AG04449 (cell line): ENCODE data around the gene VKORC1.

Source experiments
- CTCF ChIA-PET: fragments of 350-600 bp; formaldehyde crosslinking; extraction: SDS; loops from one replicate; lab custom pipeline; 2021; ENCODE audit warnings: antibody characterized with exemption; lab: Yijun Ruan, JAX
- POLR2A ChIA-PET: fragments of 400-600, 350-600 bp; formaldehyde crosslinking; extraction: SDS; loops from one replicate; lab custom pipeline; 2020; ENCODE audit warnings: antibody characterized with exemption, inconsistent platforms; lab: Yijun Ruan, JAX
- DNase-seq: peaks from one replicate; pipeline ENCODE4 v3.0.0-alpha.2; 2010; ENCODE audit warnings: low read depth, low spot score
- H3K4me3 ChIP-seq: 2 replicates; pipeline ENCODE4 v1.5.1; 2011; ENCODE audit warnings: low read depth, mild to moderate bottlenecking, control low read depth, low read length
- CTCF ChIP-seq: IDR thresholded peaks from one replicate; pipeline ENCODE4 v1.5.1; 2011; ENCODE audit warnings: mild to moderate bottlenecking, moderate library complexity, low read length, control low read depth, inconsistent platforms; ENCODE audit not compliant: insufficient read depth; ENCODE audit errors: missing control alignments

Gene VKORC1

DNA sequence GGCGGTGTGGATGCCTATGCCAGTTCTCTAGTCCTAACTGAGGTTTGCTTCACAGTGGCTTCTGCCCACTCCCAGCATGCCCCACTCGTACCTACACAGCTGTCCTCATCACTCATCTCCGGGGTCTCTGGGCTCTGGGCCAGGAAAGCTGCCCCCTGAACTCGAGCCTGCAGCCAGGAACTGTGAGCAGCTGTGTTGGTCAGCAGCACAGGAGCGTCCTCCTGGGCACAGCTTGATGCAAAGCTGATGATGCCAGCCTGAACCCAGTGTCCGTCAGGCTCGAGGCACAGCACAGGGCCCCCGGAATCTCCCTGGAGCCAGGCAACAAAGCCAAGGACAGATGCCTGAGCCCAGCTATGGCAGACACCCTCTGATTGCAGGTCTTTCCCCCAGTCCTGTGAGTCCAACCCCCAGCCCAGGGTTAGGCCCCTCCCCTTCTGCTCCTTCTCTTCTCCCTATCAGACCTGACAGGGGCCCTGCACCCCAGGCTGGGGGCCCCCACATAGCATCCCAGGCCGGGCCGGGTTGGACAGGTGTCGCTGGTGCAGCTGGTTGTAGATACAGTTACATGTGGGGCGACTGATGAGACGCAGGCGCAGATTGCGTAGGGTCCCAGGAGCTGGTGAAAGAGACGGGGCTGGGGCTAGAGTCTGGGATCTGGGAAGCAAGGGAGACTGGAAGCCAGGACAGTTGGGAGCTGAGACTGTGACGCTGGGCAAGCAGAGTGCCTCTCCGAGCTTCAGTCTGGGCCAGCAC, 8.5 kb downstream of the VKORC1 start:
- ChIA-PET CTCF (interaction anchor here (2.7 kb wide), 1 partner anchor 102 kb away, joined by 8 read pairs; the partner anchor contains the start of gene HSD3B7), POLR2A (interaction anchor here (0.7 to 3.1 kb wide), 5 partner anchors 10 to 494 kb away, joined by 3 to 17 read pairs (median 3); partner anchors contain the start of genes KAT8, ZNF646 and ZNF668)
- no peak overlapping the region for H3K4me3 ChIP-seq
- DNase-seq, result no peak
- TF ChIP-seq CTCF, result no peak

GRCh38 chr16:31085411-31085810, 9.2 kb downstream of the VKORC1 start:
- TF ChIP-seq CTCF, result no peak
- ChIA-PET POLR2A (interaction anchor here (0.7 to 3.1 kb wide), 3 partner anchors 10 to 32 kb away, joined by 3 to 17 read pairs (median 4); partner anchors contain the start of genes KAT8, ZNF646 and ZNF668), CTCF (interaction anchor here (1.2 to 2.7 kb wide), 3 partner anchors 10 to 101 kb away, joined by 3 to 8 read pairs (median 7); partner anchors contain the start of genes HSD3B7 and VKORC1)
- no peak for DNase-seq
- no peak overlapping the region for H3K4me3 ChIP-seq

DNA sequence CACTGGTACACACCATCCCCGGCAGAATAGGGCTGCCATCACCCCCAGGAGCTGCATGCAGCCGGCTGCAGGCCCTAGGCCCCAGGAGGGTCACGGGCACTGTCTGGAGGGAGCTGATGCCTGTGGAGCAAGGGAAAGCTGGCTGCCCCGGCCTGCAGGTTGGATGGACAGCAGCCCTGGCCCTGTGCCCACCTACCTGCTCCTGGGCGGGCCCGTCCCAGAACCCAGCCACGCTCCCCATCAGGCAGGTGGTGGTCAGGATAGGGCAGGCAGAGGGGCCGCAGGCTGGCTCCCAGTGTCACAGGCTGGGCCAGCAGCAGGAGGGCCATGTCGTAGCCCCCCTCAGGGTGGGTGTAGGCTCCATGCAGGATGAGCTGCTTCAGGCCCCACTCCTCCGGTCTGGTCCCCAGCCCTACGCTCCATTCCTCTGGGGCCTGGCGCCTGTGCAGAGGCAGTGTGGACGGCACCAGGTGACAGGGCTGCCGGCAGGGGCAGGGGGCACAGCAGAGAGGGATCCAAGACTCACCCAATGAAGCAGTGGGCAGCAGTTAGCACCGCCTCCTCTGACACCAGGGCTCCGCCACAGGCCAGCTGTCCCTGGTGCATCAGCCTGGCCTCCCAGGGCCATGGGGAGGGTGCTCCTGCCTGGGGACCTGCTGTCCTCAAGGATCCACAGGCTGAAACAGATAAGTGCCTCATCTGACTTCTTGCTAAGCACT, 9.9 kb downstream of the VKORC1 start:
- no peak overlapping the region for H3K4me3 ChIP-seq
- ChIA-PET POLR2A (interaction anchor here (0.6 to 3.1 kb wide), 3 partner anchors 11 to 839 kb away, joined by 3 to 17 read pairs (median 4); partner anchors contain the start of genes KAT8, ZNF646 and ZNF668), CTCF (interaction anchor here (1.2 to 2.7 kb wide), 5 partner anchors 10 to 131 kb away, joined by 3 to 8 read pairs (median 6); partner anchors contain the start of genes HSD3B7 and VKORC1)
- no peak for DNase-seq
- TF ChIP-seq CTCF, result no peak

DNA sequence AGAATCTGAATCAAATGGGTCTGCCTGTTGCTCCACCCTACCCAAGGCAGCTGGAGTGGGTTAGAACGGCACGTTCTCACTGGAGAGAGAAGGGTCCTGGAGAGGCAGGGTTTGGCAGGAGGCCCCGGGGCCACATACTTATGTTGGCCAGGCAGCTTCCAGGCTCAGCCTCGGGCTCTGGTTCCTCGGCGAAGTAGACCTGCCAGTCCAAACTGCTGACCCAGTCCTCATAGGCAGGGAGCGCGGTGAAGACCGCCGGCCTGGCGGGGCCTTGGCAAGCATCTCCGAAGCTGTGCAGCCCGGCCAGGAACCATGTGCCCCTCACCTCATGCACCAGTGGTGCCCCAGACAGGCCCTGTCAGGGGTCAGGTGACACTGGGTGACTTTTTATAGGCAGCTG, 10.6 kb downstream of the VKORC1 start:
- ChIA-PET POLR2A (interaction anchor here (0.6 to 3.1 kb wide), 2 partner anchors 10 to 839 kb away, joined by 3 to 17 read pairs; partner anchors contain the start of genes ZNF646 and ZNF668), CTCF (interaction anchor here (1.2 to 2.7 kb wide), 4 partner anchors 11 to 130 kb away, joined by 5 to 8 read pairs (median 6); partner anchors contain the start of genes HSD3B7 and VKORC1)
- DNase-seq, result no peak
- no peak for TF ChIP-seq CTCF
- H3K4me3 ChIP-seq, result no peak overlapping the region

DNA sequence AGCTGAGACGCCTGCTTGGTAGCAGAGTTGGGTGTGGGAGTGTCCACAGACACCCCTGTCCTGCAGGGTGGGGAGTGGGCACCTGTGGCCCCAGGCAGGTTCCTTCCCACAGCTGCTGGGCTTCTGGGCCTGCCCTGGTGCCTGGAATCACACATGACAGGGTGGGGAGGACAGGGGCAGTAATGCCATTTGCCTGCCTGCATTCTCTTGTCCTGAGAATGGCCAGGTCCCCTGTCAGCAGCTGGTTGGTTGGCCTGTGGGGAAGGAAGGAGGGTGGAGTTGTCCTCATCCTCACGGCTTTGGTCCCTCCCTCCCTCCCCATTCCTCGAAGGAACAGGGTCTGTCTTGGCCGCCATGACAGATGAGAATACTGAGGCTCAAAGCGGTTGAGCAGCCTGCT, 11.0 kb downstream of the VKORC1 start:
- no peak for DNase-seq
- CTCF ChIA-PET, result interaction anchor here (1.4 to 2.7 kb wide), 3 partner anchors 11 to 99 kb away, joined by 6 to 8 read pairs (median 7); partner anchors contain the start of genes HSD3B7 and VKORC1
- TF ChIP-seq CTCF, result no peak
- POLR2A ChIA-PET, result no interaction called here
- no peak overlapping the region for H3K4me3 ChIP-seq
